ENCODE results near the gene TMEM179.

DNA sequence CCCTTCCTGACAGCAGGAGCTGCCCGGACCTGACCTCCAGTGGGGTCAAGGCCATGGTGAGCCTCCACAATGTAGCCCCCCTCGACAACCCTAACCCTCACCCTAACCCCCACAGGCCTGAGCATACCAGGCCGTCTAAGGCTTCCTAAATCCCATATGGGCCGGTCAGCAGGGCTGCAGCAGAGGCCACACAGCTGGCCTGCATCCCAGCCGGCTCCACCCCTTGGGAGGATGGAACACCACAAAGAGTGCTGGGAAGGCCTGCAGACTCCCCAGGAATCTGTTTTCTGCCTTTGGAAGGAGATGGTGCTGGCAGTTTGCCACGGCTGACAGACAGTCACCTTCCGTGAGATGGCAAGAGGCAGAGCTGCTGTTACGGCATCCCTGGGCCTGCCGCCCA is 2.8 kb downstream of the TMEM179 start:
- TF ChIP-seq CTCF (IDR thresholded peaks at IDR 0.05) (no peak), EZH2 (IDR thresholded peaks at IDR 0.05; ENCODE audit: borderline replicate concordance, insufficient read depth, low read depth, low read length, poor library complexity, severe bottlenecking) (no peak)

All from B cell (primary cell).